Parathyroid adenoma (tissue), 2 donors: ENCODE results near the gene C2orf76.

Source experiments
- H2AFZ ChIP-seq: fragments of 300-600 bp; sonication (generic); one replicate; pipeline ENCODE4 v1.7.0; 2017; ENCODE audit warnings: antibody characterized with exemption, mild to moderate bottlenecking
- H3K27ac ChIP-seq: fragments of 300-600 bp; sonication (generic); one replicate; pipeline ENCODE4 v1.7.0; 2017
- H3K27me3 ChIP-seq: fragments of 300-600 bp; sonication (generic); one replicate; pipeline ENCODE4 v1.7.0; 2017; ENCODE audit warnings: low read length; ENCODE audit not compliant: control insufficient read depth, insufficient read depth
- H3K36me3 ChIP-seq: fragments of 300-600 bp; sonication (generic); one replicate; pipeline ENCODE4 v1.7.0; 2017; ENCODE audit warnings: low read length; ENCODE audit not compliant: control insufficient read depth, insufficient read depth
- H3K4me1 ChIP-seq: fragments of 300-600 bp; sonication (generic); one replicate; pipeline ENCODE4 v1.7.0; 2017; ENCODE audit warnings: control low read depth
- H3K4me2 ChIP-seq: fragments of 300-600 bp; sonication (generic); one replicate; pipeline ENCODE4 v1.7.0; 2017; ENCODE audit warnings: low read length
- H3K4me3 ChIP-seq: fragments of 300-600 bp; sonication (generic); one replicate; pipeline ENCODE4 v1.7.0; 2017; ENCODE audit warnings: low read depth, low read length
- H3K79me2 ChIP-seq: fragments of 300-600 bp; sonication (generic); one replicate; pipeline ENCODE4 v1.7.0; 2017; ENCODE audit warnings: control low read depth
- H3K9ac ChIP-seq: fragments of 300-600 bp; sonication (generic); one replicate; pipeline ENCODE4 v1.7.0; 2017; ENCODE audit warnings: mild to moderate bottlenecking
- H3K9me3 ChIP-seq: fragments of 300-600 bp; sonication (generic); one replicate; pipeline ENCODE4 v1.7.0; 2017; ENCODE audit warnings: low read length; ENCODE audit not compliant: control insufficient read depth
- TF ChIP-seq, protein P1 (sequence below): fragments of 300-600 bp; sonication (generic); IDR thresholded peaks from one replicate; pipeline ENCODE4 v1.7.0; 2017; ENCODE audit warnings: antibody characterized with exemption, mild to moderate bottlenecking
- donor health status: primary hyperparathyroidism.

Gene C2orf76

DNA sequence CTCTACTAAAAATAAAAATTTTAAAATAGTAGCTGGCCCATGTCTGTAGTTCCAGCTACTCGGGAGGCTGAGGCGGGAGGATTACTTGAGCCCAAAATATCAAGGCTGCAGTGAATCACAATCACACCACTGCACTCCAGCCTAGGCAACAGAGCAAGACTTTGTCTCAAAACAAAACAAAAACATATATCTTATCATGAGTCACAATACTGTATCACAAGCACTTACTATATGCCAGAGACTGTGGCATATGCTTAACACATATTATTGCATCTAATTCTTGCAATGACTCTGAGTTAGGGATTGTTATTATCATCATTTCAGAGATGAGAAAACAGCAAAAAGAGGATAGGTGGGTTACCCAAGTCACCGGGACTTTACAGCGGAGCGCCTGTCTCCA, 35.5 kb upstream of the C2orf76 start:
- no peak overlapping the region for H2AFZ ChIP-seq
- no peak overlapping the region for H3K9ac ChIP-seq
- no peaks in the 10 kb centered on the region for H3K9me3 ChIP-seq
- H3K27ac ChIP-seq, result peak overlapping the region; percentile 63
- H3K79me2 ChIP-seq, result peaks cover 1% of the 10 kb centered on the region
- peaks cover 8% of the 10 kb centered on the region for H3K4me1 ChIP-seq
- no peak overlapping the region for H3K4me3 ChIP-seq
- H3K27me3 ChIP-seq, result no peaks in the 10 kb centered on the region
- TF ChIP-seq, protein P1, sequence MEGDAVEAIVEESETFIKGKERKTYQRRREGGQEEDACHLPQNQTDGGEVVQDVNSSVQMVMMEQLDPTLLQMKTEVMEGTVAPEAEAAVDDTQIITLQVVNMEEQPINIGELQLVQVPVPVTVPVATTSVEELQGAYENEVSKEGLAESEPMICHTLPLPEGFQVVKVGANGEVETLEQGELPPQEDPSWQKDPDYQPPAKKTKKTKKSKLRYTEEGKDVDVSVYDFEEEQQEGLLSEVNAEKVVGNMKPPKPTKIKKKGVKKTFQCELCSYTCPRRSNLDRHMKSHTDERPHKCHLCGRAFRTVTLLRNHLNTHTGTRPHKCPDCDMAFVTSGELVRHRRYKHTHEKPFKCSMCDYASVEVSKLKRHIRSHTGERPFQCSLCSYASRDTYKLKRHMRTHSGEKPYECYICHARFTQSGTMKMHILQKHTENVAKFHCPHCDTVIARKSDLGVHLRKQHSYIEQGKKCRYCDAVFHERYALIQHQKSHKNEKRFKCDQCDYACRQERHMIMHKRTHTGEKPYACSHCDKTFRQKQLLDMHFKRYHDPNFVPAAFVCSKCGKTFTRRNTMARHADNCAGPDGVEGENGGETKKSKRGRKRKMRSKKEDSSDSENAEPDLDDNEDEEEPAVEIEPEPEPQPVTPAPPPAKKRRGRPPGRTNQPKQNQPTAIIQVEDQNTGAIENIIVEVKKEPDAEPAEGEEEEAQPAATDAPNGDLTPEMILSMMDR, result no peak
- no peak overlapping the region for H3K4me2 ChIP-seq
- H3K36me3 ChIP-seq, result no peaks in the 10 kb centered on the region

DNA sequence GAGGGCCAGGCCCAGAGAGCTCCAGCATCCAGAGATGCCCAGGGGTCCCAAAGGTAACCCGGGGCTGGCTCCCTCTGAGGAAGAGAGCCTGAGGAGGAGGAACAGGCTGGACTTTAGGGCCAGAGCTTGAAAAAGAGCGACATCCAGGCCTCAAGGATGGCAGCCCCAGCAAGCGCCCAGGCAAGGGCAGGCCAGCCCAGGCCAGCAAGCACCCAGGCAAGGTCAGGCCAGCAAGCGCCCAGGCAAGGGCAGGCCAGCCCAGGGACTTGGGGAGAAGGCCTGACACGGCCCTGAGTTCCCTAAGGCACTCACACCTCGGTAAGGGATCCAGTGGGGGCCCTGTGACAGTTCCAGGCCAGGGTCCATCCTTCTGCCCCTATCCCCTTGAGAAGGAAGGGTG, 30.6 kb upstream of the C2orf76 start:
- no peaks in the 10 kb centered on the region for H3K79me2 ChIP-seq
- no peak overlapping the region for H3K4me2 ChIP-seq
- no peaks in the 10 kb centered on the region for H3K4me1 ChIP-seq
- no peak overlapping the region for H2AFZ ChIP-seq
- no peak overlapping the region for H3K9ac ChIP-seq
- no peaks in the 10 kb centered on the region for H3K9me3 ChIP-seq
- TF ChIP-seq, protein P1, result no peak
- H3K4me3 ChIP-seq, result no peak overlapping the region
- H3K36me3 ChIP-seq, result no peaks in the 10 kb centered on the region
- no peak overlapping the region for H3K27ac ChIP-seq
- H3K27me3 ChIP-seq, result no peaks in the 10 kb centered on the region

DNA sequence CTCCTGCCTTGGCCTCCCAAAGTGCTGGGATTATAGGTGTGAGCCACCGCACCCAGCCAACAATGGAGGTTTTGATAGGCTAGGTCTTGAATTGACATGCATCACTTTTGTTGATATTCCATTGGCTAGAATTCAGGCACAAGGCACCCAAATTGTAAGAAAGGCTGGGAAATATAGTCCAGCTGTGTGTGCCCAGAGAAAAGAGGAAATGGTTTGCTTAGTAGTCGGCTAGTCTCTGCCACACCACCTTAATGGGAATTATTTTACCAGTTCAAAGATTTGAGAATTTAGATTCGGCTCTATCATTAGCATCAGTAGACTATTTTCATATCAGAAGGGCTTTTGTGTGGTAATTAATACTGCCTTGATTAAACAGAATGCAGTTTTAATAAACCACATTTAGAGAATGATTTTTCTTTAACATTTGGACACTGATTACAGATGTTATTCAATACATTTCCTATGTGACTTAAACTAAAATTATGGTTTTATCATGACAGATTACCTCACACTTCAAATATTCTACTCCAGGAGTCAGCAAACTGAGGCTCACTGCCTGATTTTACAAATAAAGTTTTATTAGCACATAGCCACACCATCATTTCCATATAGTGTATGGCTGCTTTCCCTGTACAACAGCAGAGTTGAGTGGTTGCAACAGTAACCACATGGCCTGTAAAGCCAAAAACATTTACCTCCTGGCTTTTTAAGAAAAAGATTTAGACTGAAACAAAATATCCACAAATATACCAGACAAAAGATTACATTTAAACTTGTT, 27.5 kb upstream of the C2orf76 start:
- no peak overlapping the region for H3K27ac ChIP-seq
- no peaks in the 10 kb centered on the region for H3K9me3 ChIP-seq
- no peak overlapping the region for H2AFZ ChIP-seq
- H3K79me2 ChIP-seq, result no peaks in the 10 kb centered on the region
- peaks cover 13% of the 10 kb centered on the region for H3K4me1 ChIP-seq
- TF ChIP-seq, protein P1, result no peak
- H3K4me3 ChIP-seq, result no peak overlapping the region
- H3K9ac ChIP-seq, result no peak overlapping the region
- H3K27me3 ChIP-seq, result no peaks in the 10 kb centered on the region
- H3K36me3 ChIP-seq, result no peaks in the 10 kb centered on the region
- no peak overlapping the region for H3K4me2 ChIP-seq

DNA sequence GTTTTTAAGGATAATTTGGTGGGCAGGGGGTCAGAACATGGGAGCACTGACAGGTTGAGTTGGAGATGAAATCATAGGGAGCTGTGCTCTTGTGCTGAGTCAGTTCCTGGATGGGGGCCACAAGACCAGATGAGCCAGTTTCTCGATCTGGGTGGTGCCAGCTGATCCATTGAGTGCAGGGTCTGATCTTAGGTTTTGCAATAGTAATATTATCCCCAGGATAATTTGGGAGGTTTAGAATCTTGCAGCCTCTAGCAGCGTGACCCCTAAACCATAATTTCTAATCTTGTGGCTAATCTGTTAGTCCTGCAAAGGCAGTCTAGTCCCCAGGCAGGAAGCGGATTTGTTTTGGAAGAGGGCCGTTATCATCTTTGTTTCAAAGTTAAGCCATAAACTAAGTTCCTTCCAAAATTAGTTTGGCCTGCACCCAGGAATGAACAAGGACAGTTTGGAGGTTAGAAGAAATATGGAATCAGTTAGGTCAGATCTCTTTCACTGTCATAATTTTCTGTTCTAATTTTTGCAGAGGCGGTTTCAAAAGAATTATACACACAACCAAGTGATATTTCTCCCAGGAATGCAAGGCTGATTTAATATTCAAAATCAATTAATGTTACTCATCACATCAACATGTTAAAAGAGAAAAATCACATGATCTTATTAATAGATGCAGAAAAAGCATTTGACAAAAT, 23.1 kb upstream of the C2orf76 start:
- peak overlapping the region; percentile 81 for H3K27ac ChIP-seq
- no peaks in the 10 kb centered on the region for H3K36me3 ChIP-seq
- H3K4me1 ChIP-seq, result peaks cover 27% of the 10 kb centered on the region
- TF ChIP-seq, protein P1, result no peak
- no peaks in the 10 kb centered on the region for H3K27me3 ChIP-seq
- no peak overlapping the region for H3K9ac ChIP-seq
- peak overlapping the region; percentile 60 for H3K4me2 ChIP-seq
- peak overlapping the region; percentile 40 for H3K4me3 ChIP-seq
- no peaks in the 10 kb centered on the region for H3K9me3 ChIP-seq
- no peaks in the 10 kb centered on the region for H3K79me2 ChIP-seq
- peak overlapping the region; percentile 42 for H2AFZ ChIP-seq
